Measurements from ENCODE around the gene ZNF335. TPM values are rescaled to one million over a fixed set of nuclear protein-coding genes. Genes with fewer than 3 reads are reported as not detected.

Gene ZNF335
- total and polyA plus RNA-seq, 2 of the 13 experiments (the other 11 are each of a cell fraction or from before 2014, with no cell fraction given), result 9.7 to 13.7 TPM

- no peak for TF ChIP-seq HMG20A (CRISPR knock-in tag; IDR thresholded peaks at IDR 0.05; ENCODE audit: borderline replicate concordance)
- no peak for TF ChIP-seq ZNF75D (CRISPR knock-in tag; IDR thresholded peaks at IDR 0.05; ENCODE audit: borderline replicate concordance)
- peak; percentile 41; the same call in 1 of the 2 replicates for TF ChIP-seq RCOR2 (CRISPR knock-in tag; IDR thresholded peaks at IDR 0.05)
- TF ChIP-seq ZNF569 (CRISPR knock-in tag; IDR thresholded peaks at IDR 0.05; ENCODE audit: borderline replicate concordance), result no peak
- TF ChIP-seq, protein P1, sequence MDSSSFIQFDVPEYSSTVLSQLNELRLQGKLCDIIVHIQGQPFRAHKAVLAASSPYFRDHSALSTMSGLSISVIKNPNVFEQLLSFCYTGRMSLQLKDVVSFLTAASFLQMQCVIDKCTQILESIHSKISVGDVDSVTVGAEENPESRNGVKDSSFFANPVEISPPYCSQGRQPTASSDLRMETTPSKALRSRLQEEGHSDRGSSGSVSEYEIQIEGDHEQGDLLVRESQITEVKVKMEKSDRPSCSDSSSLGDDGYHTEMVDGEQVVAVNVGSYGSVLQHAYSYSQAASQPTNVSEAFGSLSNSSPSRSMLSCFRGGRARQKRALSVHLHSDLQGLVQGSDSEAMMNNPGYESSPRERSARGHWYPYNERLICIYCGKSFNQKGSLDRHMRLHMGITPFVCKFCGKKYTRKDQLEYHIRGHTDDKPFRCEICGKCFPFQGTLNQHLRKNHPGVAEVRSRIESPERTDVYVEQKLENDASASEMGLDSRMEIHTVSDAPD (CRISPR knock-in tag; IDR thresholded peaks at IDR 0.05), result no peak
- TF ChIP-seq FOXA1 (IDR thresholded peaks at IDR 0.05), result no peak
- TF ChIP-seq FOXA1 (CRISPR knock-in tag; IDR thresholded peaks at IDR 0.05), result peak; percentile 51
- peak; percentile 39; the same call in 1 of the 2 replicates for TF ChIP-seq ZNF564 (CRISPR knock-in tag; IDR thresholded peaks at IDR 0.05)
- TF ChIP-seq KLF16 (CRISPR knock-in tag; IDR thresholded peaks at IDR 0.05), result peak in 1 of 2 experiments; percentile 57; a peak in 1 of 4 replicates
- no peak; the same call in 1 of the 2 replicates for TF ChIP-seq KLF9 (CRISPR knock-in tag; IDR thresholded peaks at IDR 0.05; ENCODE audit: low read depth)
- 0 out of 2 replicates have a peak, but pooled peaks have one; percentile 18 for TF ChIP-seq ZFP41 (CRISPR knock-in tag; IDR thresholded peaks at IDR 0.05; ENCODE audit: borderline replicate concordance)
- no peak for TF ChIP-seq NFIC (IDR thresholded peaks at IDR 0.05; ENCODE audit: low read length)
- TF ChIP-seq, protein P2, sequence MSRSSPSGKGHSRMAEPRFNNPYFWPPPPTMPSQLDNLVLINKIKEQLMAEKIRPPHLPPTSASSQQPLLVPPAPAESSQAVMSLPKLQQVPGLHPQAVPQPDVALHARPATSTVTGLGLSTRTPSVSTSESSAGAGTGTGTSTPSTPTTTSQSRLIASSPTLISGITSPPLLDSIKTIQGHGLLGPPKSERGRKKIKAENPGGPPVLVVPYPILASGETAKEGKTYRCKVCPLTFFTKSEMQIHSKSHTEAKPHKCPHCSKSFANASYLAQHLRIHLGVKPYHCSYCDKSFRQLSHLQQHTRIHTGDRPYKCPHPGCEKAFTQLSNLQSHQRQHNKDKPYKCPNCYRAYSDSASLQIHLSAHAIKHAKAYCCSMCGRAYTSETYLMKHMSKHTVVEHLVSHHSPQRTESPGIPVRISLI (CRISPR knock-in tag; IDR thresholded peaks at IDR 0.05; ENCODE audit: borderline replicate concordance), result peak; percentile 48; the same call in 1 of the 2 replicates
- TF ChIP-seq RBM22 (optimal IDR thresholded peaks at IDR 0.05; ENCODE audit: low read length), result no peak
- TF ChIP-seq RAD51 (IDR thresholded peaks at IDR 0.05; ENCODE audit: borderline replicate concordance), result no peak
- peak; percentile 41; the same call in 1 of the 2 replicates for TF ChIP-seq ZNF513 (CRISPR knock-in tag; conservative IDR thresholded peaks at IDR 0.05)
- TF ChIP-seq ZNF567 (CRISPR knock-in tag; IDR thresholded peaks at IDR 0.05; ENCODE audit: borderline replicate concordance), result 0 out of 2 replicates have a peak, but pooled peaks have one; percentile 56
- TF ChIP-seq ZFP1 (CRISPR knock-in tag; IDR thresholded peaks at IDR 0.05), result no peak
- TF ChIP-seq ZNF605 (CRISPR knock-in tag; IDR thresholded peaks at IDR 0.05), result peak; percentile 28; the same call in 1 of the 2 replicates
- no peak for TF ChIP-seq ZBTB21 (CRISPR knock-in tag; IDR thresholded peaks at IDR 0.05)
- TF ChIP-seq NCOA2 (CRISPR knock-in tag; IDR thresholded peaks at IDR 0.05), result peak; percentile 11; the same call in 1 of the 2 replicates
These were observed 42.0 kb upstream of the ZNF335 start (continued) for GRCh38 chr20:46013829-46014516.

All from HepG2 (cell line).